HG02852 (cell line): Measurements from ENCODE around the gene AGTRAP.

Experiments used
- ATAC-seq: cut with Tn5 transposase; IDR thresholded peaks from one replicate; pipeline ENCODE4 v1.9.1; 2021; ENCODE audit warnings: mild to moderate bottlenecking, moderate library complexity; ENCODE audit not compliant: unreplicated experiment

The AGTRAP gene

DNA sequence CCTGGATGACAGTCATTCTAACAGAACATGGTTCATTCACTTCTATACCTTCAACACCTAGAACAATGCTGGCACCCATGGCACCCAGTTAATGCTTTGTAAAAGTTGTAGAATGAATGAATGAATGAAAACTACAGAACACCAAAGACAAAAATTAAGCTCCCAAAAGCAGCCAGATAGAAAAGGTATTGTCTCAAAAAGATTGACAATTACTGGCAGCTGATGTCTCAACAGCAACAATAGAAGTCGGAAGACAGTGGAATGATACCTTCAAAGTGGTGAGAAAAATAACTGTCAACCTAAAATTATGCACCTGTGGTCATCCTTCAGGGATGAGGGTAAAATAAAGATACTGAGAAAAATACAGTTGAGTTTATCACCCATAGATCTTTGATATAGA is 21.1 kb downstream of the AGTRAP start:
- ATAC-seq: no peak

- no peak for ATAC-seq
These were observed 23.9 kb downstream of the AGTRAP start for GRCh38 chr1:11759791-11760190.

DNA sequence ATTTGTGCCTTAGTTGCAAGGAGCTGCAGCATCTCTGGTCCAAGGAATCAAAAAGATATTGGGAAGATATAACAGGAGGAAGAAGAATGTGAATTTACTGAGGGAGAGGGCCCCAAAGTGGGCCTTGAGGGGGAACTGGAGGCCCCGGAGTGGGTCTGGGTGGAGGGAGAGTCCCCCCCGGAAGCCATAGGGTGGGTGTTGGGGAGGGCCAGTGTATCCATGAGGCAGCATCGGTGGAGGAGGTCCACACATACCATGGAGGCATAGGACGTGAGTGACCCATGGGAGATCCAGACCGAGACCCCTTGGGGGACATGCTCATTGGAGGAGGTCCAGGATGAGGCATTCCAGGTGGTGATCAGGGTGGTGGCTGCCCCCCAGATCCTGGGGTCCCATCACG is 25.3 kb downstream of the AGTRAP start:
- ATAC-seq: no peak

GRCh38 chr1:11761988-11762406 is 26.1 kb downstream of the AGTRAP start, which contains the start of gene C1orf167:
TSS of gene C1orf167 (plus strand) at chr1:11762193. CDS start at chr1:11764401, 2,208 bp downstream.
- no peak for ATAC-seq

DNA sequence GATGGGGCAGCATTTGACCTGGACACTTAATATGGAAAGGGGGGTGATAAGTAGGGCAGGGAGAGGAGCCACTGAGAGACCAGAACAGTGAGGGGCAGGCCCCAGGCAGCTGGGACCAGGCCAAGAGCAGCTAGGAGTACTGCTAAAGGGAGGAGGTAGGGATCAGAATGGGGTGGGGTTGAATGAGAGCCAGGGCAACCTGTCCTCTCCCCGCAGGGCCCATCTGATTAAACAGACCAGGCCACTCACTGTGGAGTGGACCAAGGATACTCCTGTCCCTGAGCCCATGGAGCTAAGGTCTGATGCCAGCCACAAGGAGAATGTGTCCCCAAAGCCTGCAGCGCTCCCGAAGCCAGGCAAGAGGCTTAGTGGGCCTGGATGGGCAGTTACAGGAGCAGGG is 28.2 kb downstream of the AGTRAP start:
- ATAC-seq: no peak

DNA sequence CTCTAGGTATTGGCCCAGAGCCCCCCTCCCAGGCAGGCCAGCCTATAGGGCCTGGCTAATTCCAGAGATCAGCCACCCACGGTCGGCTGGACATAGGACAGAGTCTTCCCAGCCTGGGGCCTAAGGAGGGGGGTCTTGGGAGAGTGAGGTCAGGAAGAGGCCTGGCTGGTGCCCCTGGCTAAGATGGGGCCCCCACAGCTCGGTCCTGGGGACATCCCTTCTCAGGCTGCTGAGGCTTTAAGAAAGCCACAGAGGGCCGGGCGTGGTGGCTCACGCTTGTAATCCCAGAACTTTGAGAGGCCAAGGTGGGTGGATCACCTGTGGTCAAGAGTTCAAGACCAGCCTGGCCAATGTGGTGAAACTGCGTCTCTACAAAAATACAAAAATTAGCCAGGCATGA is 28.6 kb downstream of the AGTRAP start:
- ATAC-seq: no peak

GRCh38 chr1:11765661-11766428 is 29.9 kb downstream of the AGTRAP start:
- no peak for ATAC-seq

GRCh38 chr1:11766429-11766776 is 30.5 kb downstream of the AGTRAP start:
- ATAC-seq: no peak

DNA sequence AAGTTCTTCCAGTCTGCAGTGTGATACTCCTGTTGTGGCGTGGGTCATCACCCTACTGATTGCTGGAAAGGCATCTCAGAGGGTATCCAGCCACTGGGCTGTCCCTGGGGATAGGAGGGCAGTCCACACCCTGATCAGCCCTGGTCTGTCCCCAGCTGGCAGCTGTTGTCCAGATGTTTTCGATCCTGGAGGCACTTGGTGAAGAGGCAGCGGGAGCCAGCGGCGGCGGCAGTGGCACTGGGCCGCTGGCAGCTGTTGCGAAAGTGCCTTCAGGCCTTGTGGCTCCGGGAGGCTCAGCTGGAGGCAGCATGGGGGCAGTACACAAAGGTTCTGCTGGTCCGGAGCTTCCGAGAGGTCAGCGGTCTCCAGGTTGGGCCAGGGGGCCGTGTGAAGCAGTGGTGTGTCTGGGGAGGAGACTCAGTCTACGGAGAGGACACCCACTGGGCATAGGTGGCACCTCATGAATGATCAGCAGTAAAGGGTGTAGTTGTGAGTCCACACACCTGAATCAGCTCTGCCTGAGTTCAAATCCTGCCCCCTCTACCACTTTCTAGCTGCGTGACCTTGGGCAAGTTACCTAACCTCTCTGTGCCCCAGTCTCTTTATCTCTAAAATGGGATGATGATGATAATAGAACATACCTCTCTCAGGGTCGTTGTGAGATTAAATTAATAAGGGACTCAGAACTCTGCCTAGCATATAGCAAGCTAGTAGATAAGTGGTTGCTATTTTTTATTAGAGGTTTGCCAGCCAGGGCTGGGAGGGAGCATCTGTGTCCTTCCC is 32.2 kb downstream of the AGTRAP start:
- no peak for ATAC-seq

DNA sequence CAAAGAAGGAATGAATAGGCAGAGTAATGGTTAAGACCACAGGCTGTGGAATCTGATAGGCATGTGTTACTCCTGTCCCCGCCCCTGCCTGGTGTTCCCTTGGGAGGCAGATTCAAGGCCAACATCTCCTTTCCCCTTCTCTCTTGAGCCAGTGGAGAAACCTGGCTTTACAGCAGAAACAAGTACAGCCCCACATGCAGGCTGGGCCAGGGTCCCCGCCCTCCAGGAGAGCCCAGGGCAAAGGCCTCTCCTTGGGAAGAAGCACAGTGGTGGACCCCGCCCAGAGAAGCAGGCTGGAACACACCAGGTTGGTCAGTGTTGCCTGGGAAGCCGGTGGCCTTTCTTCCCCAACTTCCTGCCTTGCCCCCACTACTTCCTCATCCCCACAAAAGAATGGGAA is 32.9 kb downstream of the AGTRAP start:
- ATAC-seq: no peak

DNA sequence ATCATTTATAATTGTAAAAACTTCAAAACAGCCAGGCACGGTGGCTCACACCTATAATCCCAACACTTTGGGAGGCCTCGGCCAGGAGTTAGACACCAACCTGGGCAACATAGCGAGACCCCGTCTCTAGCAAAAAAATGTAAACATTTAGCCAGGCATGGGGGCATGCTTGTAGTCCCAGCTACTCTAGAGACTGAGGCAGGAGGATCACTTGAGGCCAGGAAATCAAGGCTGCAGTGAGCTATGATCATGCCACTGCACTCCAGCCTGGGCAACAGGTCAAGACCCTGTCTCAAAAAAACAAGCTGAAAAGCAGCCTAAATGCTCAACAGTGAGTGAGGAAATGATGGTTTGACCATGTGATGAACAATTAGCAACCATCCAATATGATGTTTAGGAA is 33.3 kb downstream of the AGTRAP start:
- ATAC-seq: no peak

DNA sequence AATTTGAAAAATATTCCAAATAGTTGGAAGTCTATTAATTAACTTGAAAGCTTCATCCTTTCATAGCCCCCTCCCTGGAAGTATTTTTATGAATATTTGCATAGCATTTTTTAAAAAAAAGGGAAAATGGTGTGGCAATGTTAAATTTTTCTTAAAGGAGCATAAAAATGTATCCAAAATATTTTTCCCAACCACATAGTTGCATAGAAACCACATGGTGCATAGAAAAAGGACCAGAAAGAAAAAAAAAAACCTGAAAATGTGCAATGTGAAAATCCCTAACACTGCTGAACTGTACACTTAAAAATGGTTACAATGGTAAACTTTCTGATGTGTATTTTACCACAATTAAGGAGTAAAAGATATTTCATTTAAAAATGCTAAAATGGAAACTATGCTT is 34.1 kb downstream of the AGTRAP start:
- ATAC-seq: no peak

- no peak for ATAC-seq
These were observed 35.6 kb downstream of the AGTRAP start for GRCh38 chr1:11771481-11772043.

DNA sequence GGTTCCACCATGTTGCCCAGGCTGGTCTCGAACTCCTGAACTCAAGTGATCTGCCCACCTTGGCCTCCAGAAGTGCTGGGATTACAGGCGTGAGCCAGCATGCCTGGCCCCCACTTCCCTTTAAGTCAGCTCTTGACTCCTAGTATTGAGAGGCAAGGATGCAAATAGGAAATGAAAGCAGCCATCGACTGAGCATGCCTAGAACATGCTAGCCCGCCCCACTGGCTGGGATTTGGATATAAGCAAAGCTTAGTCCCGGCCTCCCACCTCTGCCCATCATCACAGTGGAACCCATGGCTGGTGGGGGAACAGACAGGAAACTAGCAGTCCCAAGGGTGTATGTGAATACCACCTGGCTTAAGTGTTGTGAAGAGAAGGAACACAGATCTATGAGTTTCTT is 36.5 kb downstream of the AGTRAP start:
- ATAC-seq: no peak

DNA sequence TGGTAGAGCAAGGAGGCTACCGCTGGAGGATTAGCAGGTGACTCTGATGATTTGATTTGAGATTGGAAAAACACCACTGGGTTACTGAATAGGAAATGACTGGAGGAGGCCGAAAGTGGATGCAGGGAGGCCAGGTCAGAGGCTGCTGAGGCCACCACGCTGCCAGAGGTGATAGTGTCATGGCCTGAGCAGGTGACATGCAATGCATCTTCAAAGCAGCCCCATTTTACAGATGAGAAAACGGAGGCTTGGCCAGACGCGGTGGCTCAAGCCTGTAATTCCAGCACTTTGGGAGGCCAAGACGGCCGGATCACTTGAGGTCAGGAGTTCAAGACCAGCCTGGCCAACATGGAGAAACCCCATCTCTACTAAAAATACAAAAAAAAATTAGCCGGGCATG is 38.8 kb downstream of the AGTRAP start:
- ATAC-seq: no peak

DNA sequence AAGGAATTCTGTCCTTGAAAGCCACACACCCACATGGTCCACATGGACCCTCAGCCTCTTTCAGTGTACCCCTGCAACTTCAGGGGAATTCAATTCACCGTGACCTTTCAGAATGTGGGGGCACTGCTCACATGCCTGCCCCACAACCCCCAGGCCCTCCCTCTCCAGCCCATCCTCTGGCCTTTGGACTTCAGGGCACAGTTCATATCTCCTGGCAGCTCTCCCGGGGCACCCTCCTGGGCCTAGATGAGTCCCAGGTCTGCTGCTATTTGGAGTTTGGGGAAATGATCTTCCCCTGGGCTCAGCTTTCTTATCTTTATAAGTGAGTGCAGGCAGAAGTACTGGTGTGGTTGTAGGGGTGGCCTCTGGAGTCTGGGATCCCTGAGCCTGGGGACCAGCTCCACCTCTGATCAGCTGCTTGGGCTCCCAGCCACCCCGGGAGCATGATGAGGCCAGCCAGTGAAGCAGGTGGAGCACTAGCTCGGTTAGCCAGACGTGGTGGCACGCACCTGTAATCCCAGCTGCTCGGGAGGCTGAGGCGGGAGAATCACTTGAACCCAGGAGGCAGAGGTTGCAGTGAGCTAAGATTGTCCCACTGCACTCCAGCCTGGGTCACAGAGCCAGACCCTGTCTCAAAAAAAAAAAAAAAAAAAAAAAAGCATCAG is 41.9 kb downstream of the AGTRAP start:
- ATAC-seq: no peak

DNA sequence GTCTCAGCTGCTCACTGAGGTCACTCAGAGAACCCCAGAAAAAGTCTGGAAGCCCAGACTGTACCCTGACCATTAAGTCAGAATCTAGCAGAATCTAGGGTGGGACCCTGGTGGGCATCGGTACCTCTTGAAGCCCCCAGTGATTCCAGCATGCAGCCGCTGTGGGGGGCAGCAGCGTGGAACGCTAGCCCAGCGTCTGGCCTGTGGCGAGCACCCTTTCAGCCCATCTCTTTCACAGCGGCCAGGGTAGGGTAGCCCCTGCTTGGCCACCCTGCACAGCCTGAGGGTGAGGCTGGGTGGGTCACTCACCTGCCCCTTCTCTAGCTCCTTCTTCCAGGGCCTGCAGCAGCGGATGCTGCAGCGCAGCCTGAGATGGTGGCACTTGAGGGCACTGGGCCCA is 42.4 kb downstream of the AGTRAP start:
- ATAC-seq: no peak

- ATAC-seq: no peak
These were observed 43.1 kb downstream of the AGTRAP start for GRCh38 chr1:11778844-11779623.

- no peak for ATAC-seq
These were observed 43.9 kb downstream of the AGTRAP start for GRCh38 chr1:11779715-11780379.
